A673 (cell line): Measurements from ENCODE around the gene UTP15. TPM values are rescaled to one million over a fixed set of nuclear protein-coding genes. Genes with fewer than 3 reads are reported as not detected.

Experiments
- BruUV-seq: library from RNA; stranded (reverse); fragments of 400-500 nt; replicated peaks from 2 replicates; lab custom pipeline; 2021; lab: Mats Ljungman, UMichigan
- CTCF ChIA-PET: fragments of 300-600 bp; sonication (Branson Sonifier 250); formaldehyde crosslinking; loops from one replicate; lab custom pipeline; 2022; ENCODE audit warnings: antibody characterized with exemption; lab: Charles Lee
- POLR2A ChIA-PET: fragments of 300-600 bp; sonication (Branson Sonifier 250); formaldehyde crosslinking; loops from one replicate; lab custom pipeline; 2022; ENCODE audit warnings: antibody characterized with exemption; ENCODE audit not compliant: low non-redundant PET; lab: Charles Lee
- DNase-seq: peaks from one replicate; pipeline ENCODE4 v3.0.0-alpha.2; 2015; ENCODE audit warnings: low spot score
- H3K27ac ChIP-seq: fragments of 200-600 bp; sonication (generic); 2 replicates; pipeline ENCODE4 v1.5.1; 2016; ENCODE audit warnings: mixed run types, low read depth, mild to moderate bottlenecking, mixed read lengths, antibody characterized with exemption, low read length; ENCODE audit not compliant: poor library complexity, severe bottlenecking
- H3K27me3 ChIP-seq: fragments of 200-600 bp; sonication (generic); replicated peaks from 2 replicates; pipeline ENCODE4 v1.6.1; 2017; ENCODE audit warnings: mixed run types, low read depth, mild to moderate bottlenecking, mixed read lengths, antibody characterized with exemption, low read length; ENCODE audit not compliant: insufficient read depth, poor library complexity
- H3K36me3 ChIP-seq: fragments of 200-600 bp; sonication (generic); 2 replicates; pipeline ENCODE4 v1.6.1; 2016; ENCODE audit warnings: mixed run types, mild to moderate bottlenecking, mixed read lengths, antibody characterized with exemption, low read length; ENCODE audit not compliant: insufficient read depth, poor library complexity, severe bottlenecking
- H3K4me1 ChIP-seq: fragments of 200-600 bp; sonication (generic); 2 replicates; pipeline ENCODE4 v1.6.1; 2017; ENCODE audit warnings: mixed run types, mild to moderate bottlenecking, mixed read lengths, antibody characterized with exemption, low read length; ENCODE audit not compliant: insufficient read depth, poor library complexity, severe bottlenecking
- H3K4me3 ChIP-seq: fragments of 200-600 bp; sonication (generic); 2 replicates; pipeline ENCODE4 v1.5.1; 2016; ENCODE audit warnings: low read depth, mixed run types, mild to moderate bottlenecking, mixed read lengths, low read length; ENCODE audit not compliant: poor library complexity, severe bottlenecking
- H3K9me3 ChIP-seq: fragments of 200-600 bp; sonication (generic); 2 replicates; pipeline ENCODE4 v1.6.1; 2016; ENCODE audit warnings: mixed run types, low read depth, mild to moderate bottlenecking, mixed read lengths, antibody characterized with exemption, low read length; ENCODE audit not compliant: poor library complexity, severe bottlenecking
- CTCF ChIP-seq: fragments of 300-800, 200-600 bp; sonication (generic); conservative IDR thresholded peaks from 2 replicates; pipeline ENCODE4 v1.5.1; 2017; ENCODE audit warnings: low read depth, mild to moderate bottlenecking, antibody characterized with exemption, low read length, moderate library complexity, mixed read lengths
- EZH2 ChIP-seq: fragments of 200-600 bp; sonication (generic); IDR thresholded peaks from 2 replicates; pipeline ENCODE4 v1.6.1; 2017; ENCODE audit warnings: borderline replicate concordance, low read depth, mild to moderate bottlenecking, mixed read lengths, antibody characterized with exemption, low read length; ENCODE audit not compliant: poor library complexity, severe bottlenecking
- intact Hi-C: fragments of 100-400 bp; cut with micrococcal nuclease; formaldehyde crosslinking; loops from one replicate; pipeline ENCODE4 v1.10.0; 2022; ENCODE audit not compliant: unreplicated experiment
- total RNA-seq: library from RNA; stranded (reverse); gene quantifications from 2 replicates; pipeline ENCODE4 v1.2.3, GENCODE V29; 2021

The UTP15 gene
- total RNA-seq, 1 experiment from 2014 or later, result 35.4 TPM

DNA sequence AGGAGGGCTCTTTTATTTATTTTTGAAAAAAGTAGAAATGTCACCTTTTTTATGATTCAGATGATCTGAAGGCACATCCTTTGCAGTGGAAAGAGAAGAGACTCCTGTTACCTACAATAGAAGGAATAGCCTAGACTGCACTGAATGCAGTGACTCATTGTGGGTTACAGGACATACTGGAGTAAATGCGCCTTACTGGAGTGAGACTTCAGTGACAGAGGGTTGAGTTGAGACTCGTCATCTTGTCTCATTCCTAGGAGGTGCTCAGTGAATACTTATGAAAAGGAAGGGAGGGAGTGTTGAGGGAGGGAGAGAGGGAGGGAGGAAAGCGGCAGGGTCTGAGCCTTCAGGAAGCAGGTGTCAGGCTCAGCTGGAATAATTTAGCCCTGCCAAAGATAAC, 25.4 kb upstream of the UTP15 start:
- Histone ChIP-seq H3K36me3 (no peaks in the 10 kb centered on the region), H3K4me3 (no peak overlapping the region), H3K4me1 (no peaks in the 10 kb centered on the region), H3K27ac (no peak overlapping the region), H3K27me3 (no peaks in the 10 kb centered on the region), H3K9me3 (peaks cover under 1% of the 10 kb centered on the region)
- no peak for DNase-seq
- BruUV-seq, result no TSS peak
- POLR2A ChIA-PET, result no interaction called here
- TF ChIP-seq CTCF (no peak), EZH2 (no peak)
- intact Hi-C loops, result no loop called here
- CTCF ChIA-PET, result no interaction called here

GRCh38 chr5:73542020-73542419, 23.5 kb upstream of the UTP15 start:
- no peak overlapping the region for H3K27ac ChIP-seq
- TF ChIP-seq EZH2 (no peak), CTCF (no peak)
- POLR2A ChIA-PET, result no interaction called here
- H3K4me3 ChIP-seq, result no peak overlapping the region
- no peaks in the 10 kb centered on the region for H3K36me3 ChIP-seq
- no peaks in the 10 kb centered on the region for H3K9me3 ChIP-seq
- DNase-seq, result no peak
- no peaks in the 10 kb centered on the region for H3K27me3 ChIP-seq
- H3K4me1 ChIP-seq, result no peaks in the 10 kb centered on the region
- intact Hi-C loops, result no loop called here
- no TSS peak for BruUV-seq
- CTCF ChIA-PET, result interaction anchor here (0.7 kb wide), 2 partner anchors 29 to 267 kb away, joined by 5 to 11 read pairs; no protein-coding TSS in a partner anchor

DNA sequence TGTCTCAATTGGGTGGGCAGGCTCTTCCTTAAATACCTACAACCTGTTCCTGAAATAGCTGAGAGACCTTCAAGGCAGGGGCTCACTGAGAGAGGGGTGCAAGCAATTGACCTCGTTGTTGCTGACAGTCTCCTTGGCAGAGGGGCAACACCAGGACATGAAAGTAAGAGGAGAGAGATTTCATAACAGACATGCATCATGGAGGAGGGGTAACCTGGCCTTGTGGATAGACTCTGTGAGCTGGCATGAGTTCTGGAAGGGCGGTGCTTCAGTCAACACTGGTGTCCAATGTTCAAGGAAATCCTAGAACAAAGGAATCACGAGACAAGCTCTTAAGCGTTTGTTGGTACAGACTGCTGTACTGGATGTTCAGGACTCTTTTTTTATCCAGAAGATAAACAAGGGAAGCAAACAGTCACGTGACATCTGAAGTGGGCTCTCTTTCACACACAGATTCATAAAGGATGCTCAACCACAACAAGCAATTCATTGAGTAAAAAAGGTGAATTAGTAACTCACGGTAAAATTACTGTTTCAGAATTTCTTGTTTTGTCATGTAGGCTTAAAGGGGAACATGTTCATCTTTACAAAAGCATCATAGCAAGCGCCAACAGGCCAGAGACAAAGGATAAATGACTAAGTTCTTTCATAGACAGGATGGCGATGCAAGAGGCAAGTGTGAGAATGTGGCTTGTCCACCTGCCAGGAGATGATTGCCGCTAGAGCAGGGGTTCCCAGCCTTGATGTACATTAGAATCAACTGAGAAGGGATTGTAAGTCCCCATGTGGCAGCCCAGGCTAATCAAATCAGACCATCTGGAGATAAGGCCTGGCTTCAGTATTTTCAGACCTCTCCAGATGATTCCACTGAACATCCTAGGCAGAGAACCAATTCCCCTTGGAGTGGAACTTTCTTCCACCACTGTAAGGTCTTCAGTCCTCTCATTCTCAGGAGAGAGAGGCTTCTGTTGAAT, 20.8 kb upstream of the UTP15 start:
- H3K36me3 ChIP-seq, result no peaks in the 10 kb centered on the region
- no peak overlapping the region for H3K4me3 ChIP-seq
- DNase-seq, result no peak
- ChIA-PET POLR2A (no interaction called here), CTCF (no interaction called here)
- no peaks in the 10 kb centered on the region for H3K27me3 ChIP-seq
- no peaks in the 10 kb centered on the region for H3K4me1 ChIP-seq
- BruUV-seq, result no TSS peak
- intact Hi-C loops, result no loop called here
- TF ChIP-seq CTCF (no peak), EZH2 (no peak)
- H3K9me3 ChIP-seq, result no peaks in the 10 kb centered on the region
- H3K27ac ChIP-seq, result no peak overlapping the region
